ENCODE results near the gene ACTR10. TPM values are rescaled to one million over a fixed set of nuclear protein-coding genes. Genes with fewer than 3 reads are reported as not detected.

The ACTR10 gene
- total and polyA plus RNA-seq, 9 of the 15 experiments (the other 6 are each of a cell fraction or from before 2014, with no cell fraction given): 22.0 to 66.1 (median 34.1) TPM

DNA sequence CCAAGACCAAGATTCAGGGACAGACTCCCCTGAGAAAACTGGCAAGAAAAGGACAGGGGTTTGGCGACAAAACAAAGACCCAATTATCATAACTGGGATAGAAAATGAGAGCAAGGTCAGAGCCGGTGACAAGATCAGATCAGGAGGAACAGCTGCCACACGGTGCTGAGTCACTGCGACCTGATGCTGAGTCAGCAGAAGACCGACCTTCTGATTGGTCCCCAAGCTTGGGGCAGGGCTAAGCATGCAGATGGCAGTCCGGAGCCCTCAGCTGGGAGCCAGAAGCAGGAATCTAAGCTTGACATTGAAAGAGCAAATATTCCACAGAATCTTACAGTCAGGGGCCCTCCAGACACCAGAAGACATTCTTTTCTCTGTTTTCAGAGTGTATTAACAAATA is 28.9 kb upstream of the ACTR10 start (continued):
- TF ChIP-seq, protein P1, sequence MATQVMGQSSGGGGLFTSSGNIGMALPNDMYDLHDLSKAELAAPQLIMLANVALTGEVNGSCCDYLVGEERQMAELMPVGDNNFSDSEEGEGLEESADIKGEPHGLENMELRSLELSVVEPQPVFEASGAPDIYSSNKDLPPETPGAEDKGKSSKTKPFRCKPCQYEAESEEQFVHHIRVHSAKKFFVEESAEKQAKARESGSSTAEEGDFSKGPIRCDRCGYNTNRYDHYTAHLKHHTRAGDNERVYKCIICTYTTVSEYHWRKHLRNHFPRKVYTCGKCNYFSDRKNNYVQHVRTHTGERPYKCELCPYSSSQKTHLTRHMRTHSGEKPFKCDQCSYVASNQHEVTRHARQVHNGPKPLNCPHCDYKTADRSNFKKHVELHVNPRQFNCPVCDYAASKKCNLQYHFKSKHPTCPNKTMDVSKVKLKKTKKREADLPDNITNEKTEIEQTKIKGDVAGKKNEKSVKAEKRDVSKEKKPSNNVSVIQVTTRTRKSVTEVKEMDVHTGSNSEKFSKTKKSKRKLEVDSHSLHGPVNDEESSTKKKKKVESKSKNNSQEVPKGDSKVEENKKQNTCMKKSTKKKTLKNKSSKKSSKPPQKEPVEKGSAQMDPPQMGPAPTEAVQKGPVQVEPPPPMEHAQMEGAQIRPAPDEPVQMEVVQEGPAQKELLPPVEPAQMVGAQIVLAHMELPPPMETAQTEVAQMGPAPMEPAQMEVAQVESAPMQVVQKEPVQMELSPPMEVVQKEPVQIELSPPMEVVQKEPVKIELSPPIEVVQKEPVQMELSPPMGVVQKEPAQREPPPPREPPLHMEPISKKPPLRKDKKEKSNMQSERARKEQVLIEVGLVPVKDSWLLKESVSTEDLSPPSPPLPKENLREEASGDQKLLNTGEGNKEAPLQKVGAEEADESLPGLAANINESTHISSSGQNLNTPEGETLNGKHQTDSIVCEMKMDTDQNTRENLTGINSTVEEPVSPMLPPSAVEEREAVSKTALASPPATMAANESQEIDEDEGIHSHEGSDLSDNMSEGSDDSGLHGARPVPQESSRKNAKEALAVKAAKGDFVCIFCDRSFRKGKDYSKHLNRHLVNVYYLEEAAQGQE (IDR thresholded peaks at IDR 0.05; ENCODE audit: borderline replicate concordance): peak; percentile 35
- TF ChIP-seq, protein P1 (CRISPR knock-in tag; IDR thresholded peaks at IDR 0.05; ENCODE audit: low read depth): no peak
- TF ChIP-seq RUNX1 (IDR thresholded peaks at IDR 0.05; ENCODE audit: low read depth): no peak
- no peak for TF ChIP-seq RAD51 (IDR thresholded peaks at IDR 0.05; ENCODE audit: borderline replicate concordance, low read depth)
- TF ChIP-seq, protein P2, sequence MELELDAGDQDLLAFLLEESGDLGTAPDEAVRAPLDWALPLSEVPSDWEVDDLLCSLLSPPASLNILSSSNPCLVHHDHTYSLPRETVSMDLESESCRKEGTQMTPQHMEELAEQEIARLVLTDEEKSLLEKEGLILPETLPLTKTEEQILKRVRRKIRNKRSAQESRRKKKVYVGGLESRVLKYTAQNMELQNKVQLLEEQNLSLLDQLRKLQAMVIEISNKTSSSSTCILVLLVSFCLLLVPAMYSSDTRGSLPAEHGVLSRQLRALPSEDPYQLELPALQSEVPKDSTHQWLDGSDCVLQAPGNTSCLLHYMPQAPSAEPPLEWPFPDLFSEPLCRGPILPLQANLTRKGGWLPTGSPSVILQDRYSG (tag; conservative IDR thresholded peaks at IDR 0.05; ENCODE audit: low read depth): no peak
- TF ChIP-seq NCOR1 (IDR thresholded peaks at IDR 0.05): peak; percentile 60
- no peak for TF ChIP-seq NELFE (IDR thresholded peaks at IDR 0.05; ENCODE audit: insufficient read depth, insufficient read length)
- TF ChIP-seq, protein P3, sequence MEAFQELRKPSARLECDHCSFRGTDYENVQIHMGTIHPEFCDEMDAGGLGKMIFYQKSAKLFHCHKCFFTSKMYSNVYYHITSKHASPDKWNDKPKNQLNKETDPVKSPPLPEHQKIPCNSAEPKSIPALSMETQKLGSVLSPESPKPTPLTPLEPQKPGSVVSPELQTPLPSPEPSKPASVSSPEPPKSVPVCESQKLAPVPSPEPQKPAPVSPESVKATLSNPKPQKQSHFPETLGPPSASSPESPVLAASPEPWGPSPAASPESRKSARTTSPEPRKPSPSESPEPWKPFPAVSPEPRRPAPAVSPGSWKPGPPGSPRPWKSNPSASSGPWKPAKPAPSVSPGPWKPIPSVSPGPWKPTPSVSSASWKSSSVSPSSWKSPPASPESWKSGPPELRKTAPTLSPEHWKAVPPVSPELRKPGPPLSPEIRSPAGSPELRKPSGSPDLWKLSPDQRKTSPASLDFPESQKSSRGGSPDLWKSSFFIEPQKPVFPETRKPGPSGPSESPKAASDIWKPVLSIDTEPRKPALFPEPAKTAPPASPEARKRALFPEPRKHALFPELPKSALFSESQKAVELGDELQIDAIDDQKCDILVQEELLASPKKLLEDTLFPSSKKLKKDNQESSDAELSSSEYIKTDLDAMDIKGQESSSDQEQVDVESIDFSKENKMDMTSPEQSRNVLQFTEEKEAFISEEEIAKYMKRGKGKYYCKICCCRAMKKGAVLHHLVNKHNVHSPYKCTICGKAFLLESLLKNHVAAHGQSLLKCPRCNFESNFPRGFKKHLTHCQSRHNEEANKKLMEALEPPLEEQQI (IDR thresholded peaks at IDR 0.05): peak; percentile 44; the same call in 1 of the 2 replicates
- no peak for TF ChIP-seq ETV6 (IDR thresholded peaks at IDR 0.05; ENCODE audit: borderline replicate concordance in 1 of 2, low read depth in 2 of 2, low read length in 1 of 2)
- no peak for TF ChIP-seq ETV6 (CRISPR knock-in tag; IDR thresholded peaks at IDR 0.05; ENCODE audit: borderline replicate concordance)
- TF ChIP-seq ZKSCAN8 (CRISPR knock-in tag; IDR thresholded peaks at IDR 0.05): no peak
- no peak for TF ChIP-seq ZNF589 (CRISPR knock-in tag; IDR thresholded peaks at IDR 0.05; ENCODE audit: low read depth)
- TF ChIP-seq POLR2G (IDR thresholded peaks at IDR 0.05; ENCODE audit: low read depth, low read length): no peak
- no peak for TF ChIP-seq ZNF133 (CRISPR knock-in tag; IDR thresholded peaks at IDR 0.05)
- TF ChIP-seq CEBPG (CRISPR knock-in tag; IDR thresholded peaks at IDR 0.05): no peak
- TF ChIP-seq CEBPG (tag; conservative IDR thresholded peaks at IDR 0.05 in 1 of 2, IDR thresholded peaks at IDR 0.05 in 1 of 2): no peak
- no peak; the same call in 1 of the 2 replicates for TF ChIP-seq PHF8 (IDR thresholded peaks at IDR 0.05; ENCODE audit: borderline replicate concordance, low read length)
- TF ChIP-seq CCNT2 (IDR thresholded peaks at IDR 0.05; ENCODE audit: borderline replicate concordance, extremely low read depth, insufficient read length, low read depth, low read length): no peak
